Stimulated activated CD4-positive, alpha-beta T cell treated with anti-CD3 and anti-CD28 coated beads, Interleukin-4, amount 100 ng/mL, for 4 hours (primary cell): ENCODE results near the gene RALGAPA2.

Experiments
- DNase-seq, 2 experiments: peaks; one replicate each; pipeline ENCODE4 v3.0.0-alpha.2; 2020

Gene RALGAPA2

DNA sequence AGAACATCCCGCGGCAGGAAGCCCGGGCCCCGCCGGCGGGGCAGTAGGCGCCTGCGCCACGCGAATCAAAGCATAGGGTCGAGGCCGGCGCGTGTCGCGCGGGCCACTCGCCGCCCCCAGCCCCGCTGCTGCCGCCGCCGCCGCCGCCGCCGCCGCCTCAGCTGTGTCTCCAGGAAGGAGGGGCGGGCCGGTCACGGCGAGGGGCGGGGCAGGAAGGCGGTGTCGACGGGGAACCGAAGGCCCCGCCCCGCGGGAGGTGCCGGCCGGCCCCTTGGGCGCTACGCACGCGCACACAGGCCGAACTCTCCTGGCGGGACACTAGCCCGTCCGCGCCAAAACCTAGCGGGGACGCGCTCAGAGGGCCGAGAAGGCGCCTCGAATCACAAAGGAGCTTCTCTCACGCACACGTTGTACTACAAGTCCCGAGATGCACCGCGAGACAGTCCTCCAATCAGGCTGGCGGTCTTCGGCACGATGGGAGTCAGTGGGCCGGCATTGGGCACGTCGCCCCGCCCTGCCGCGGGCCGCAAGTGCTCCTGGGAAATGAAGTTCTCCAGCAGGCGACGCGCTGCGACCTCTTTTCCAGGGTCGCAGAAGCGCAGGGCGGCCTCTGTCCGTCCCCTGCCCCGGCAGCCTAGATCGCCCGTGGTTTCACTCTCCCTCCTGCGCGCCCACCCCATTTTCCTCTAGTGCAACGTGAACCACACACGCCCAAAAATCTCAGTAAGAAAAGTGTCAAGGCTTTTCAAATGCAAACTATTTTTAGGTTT lies at the start of gene RALGAPA2:
Gene RALGAPA2 (minus strand): TSS at position 171 of the 770 bp plus-strand sequence. CDS start 164 bp downstream, at position 7.
- DNase-seq: peak; percentile 92 to 97

DNA sequence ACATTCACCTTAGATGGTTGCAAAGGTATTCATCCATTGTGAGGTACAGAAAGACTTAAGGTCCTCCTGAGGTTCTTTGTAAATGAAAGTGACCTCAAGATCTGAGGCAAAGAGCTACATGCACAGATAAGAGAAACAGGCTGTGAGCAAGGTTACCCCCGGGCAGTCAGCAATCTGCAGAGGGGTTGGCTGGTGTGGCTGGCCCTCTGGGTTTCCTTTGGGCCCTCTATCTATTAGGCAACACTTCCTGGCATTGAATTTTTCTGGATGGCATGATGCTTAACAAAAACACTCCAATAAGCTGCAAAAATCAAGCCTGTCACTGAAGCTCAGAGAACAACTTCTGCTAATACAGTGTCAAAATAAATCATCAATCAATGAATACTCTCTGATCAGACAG lies 48.9 kb upstream of the RALGAPA2 start:
- DNase-seq: no peak

DNA sequence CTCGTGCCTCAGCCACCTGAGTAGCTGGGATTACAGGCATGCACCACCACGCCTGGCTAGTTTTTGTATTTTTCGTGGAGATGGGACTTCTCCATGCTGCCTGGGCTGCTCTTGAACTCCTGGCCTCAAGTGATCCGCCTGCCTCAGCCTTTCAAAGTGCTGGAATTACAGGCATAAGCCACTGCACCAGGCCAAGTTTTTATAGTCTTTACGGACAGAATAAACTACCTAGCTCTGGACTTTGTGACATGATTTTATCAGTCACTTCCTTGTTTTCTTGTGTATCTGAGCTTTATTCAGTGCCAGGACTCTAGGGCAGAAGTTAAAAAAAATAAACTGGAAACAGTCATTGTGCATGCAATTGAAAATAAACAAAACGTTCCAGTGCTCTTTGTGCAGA lies 46.7 kb upstream of the RALGAPA2 start:
- DNase-seq: no peak

DNA sequence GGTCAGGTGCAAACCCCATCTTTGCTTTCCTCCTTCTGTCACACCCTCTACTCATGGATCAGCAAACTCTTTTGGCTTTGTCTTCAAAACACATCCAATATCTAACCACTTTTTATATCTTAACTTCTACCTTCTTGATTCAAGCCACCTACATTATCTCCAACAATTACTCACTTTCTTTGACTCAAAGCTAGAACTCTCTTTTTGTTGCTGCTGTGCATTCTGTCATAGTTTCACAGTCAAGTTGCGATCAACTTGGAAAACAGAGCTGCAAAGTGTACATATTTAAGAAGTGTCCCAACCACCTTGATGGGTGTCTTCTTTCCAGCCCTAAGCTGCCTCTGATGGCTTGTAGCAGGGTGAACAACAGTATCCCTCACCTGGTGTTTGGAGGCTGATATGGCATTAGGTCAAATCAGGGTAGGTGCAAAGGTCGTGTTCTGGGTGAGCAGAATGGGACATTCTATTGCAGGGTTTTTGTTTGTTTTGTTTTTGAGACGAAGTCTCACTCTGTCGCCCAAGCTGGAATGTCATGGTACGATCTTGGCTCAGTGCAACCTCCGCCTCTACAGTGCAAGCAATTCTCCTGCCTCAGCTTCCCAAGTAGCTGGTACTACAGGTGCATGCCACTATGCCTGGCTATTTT lies 43.4 kb upstream of the RALGAPA2 start:
- no peak for DNase-seq

- no peak for DNase-seq
These were observed 42.8 kb upstream of the RALGAPA2 start for GRCh38 chr20:20755231-20755630.

- no peak for DNase-seq
These were observed 42.3 kb upstream of the RALGAPA2 start for GRCh38 chr20:20754714-20755113.

DNA sequence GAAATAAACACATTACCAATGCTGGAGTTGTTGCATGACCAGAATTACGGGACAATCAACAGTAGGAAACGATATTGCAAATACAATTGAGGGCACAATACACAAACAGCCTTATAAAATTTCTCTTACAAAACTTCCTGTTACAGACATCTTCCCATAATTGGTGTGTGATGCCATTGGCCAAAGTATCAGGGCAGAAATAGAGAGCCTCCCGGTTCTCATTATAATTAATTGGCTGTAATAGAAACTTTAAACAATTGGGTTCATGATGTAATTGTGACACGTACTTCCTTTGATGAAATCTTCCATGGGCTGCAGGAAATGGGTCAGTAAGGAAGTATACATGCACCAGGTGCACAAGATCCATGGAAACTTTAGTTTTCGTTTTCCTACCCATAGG lies 40.3 kb upstream of the RALGAPA2 start:
- no peak for DNase-seq

GRCh38 chr20:20747298-20747697 lies 34.9 kb upstream of the RALGAPA2 start:
- DNase-seq: no peak

- DNase-seq: no peak
These were observed 31.8 kb upstream of the RALGAPA2 start for GRCh38 chr20:20744170-20744725.

GRCh38 chr20:20743511-20744169 lies 31.2 kb upstream of the RALGAPA2 start:
- DNase-seq: no peak

DNA sequence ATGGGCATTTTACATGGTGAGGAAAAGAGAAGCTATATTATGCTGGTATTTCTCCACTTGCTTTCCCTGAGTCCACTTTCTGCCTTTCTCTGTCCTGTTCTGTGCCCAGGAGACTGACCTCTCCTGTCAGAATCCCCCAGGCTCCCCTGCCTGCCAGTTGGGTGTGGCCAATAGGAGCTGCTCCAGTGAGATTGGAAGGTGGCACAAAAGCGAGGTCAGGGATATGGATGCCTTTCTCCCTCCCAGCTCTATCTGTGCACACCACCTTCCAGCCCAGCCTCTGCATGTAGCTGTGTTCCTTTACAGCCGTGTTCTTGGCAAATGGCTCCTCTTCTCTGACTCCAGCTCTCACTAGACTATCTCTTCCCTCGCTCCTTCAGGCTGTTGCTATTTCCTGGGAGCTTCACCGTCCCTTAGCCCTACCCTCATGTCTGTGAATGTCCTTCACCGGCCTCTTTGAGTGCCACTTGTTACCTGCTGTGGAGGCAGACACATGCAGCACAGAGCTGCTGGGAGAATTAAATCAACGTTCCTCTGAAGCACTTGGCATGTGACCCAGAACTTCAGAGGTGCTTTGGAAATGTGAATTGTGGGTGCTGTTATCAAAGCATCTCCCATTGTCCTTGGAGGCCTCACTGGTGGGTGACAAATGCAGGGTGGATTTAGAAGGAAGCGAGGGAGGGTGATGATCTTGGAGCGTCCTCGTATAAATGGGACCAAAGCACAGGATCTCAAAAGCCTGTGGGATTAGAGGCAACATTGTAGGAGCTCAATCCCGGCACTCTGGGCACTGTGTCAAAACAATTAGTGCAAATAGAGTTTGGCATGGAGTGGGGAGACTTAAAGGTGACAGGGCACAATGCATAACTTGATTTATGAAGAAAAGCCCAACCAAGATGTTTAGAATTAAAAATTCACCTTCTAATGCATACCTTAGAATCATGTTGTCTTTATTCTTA lies 28.9 kb upstream of the RALGAPA2 start:
- no peak for DNase-seq

DNA sequence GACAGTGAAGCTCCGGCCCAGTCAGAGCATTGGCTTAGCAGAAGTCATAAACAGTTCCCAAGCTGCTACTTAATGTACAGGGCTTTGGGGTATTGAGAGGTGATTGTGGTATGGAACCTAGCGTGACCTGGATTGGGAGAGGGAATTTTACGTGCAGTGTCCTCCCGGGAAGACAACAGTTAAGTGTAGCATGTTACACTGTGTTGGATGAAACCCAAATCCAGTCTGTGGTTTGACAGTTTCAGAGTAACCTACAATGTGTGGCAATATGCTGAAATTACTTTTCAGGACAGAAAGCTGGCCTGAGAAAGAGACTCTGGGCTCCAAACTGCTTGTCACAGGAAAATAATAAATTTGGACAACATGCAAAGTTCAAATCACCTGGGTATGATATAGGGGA lies 28.1 kb upstream of the RALGAPA2 start:
- DNase-seq: no peak

- DNase-seq: no peak
These were observed 24.7 kb upstream of the RALGAPA2 start for GRCh38 chr20:20737158-20737557.

DNA sequence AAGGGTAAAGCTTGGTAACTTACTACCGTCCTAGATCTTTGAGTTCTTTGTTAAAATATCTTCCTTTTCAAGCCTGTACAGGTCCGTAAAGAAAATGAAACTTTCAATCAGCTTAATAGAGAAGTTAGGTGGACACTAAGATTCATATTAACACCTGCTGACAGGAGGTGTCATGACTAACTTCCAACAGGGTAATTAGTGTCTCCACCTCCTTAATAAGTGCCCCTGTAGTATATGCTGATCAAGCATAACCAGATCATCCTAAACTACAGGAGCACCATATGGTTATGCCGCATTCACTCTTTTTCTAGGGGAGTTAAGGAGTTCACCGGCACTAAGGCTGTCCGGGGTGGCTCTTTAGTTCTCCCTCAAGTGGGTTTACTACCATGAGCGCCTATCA lies 23.9 kb upstream of the RALGAPA2 start:
- no peak for DNase-seq

DNA sequence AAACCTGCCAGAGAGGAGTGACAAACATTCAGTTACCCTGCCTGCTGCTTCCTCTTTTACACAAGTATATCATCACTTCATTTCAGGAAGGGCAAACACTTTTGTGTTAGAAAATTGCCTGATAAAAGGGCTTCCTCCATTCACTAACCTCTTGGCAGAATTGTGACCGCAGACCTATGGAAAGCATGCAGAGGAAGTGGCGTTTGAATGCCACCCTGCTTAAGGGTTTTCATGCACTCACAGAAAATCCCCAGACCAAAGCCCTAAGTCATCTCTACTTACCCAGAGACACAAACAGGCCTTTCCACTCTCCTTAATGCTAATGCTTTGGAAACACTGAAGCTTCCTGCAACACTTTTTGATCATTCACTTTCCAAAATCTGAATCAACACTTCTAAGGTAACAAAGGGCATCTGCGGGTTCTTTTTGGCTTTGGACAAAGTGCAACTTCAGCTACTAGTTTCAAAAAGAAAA lies 22.1 kb upstream of the RALGAPA2 start:
- DNase-seq: no peak

- no peak for DNase-seq
These were observed 21.5 kb upstream of the RALGAPA2 start for GRCh38 chr20:20733943-20734342.

- no peak for DNase-seq
These were observed 20.2 kb upstream of the RALGAPA2 start for GRCh38 chr20:20732641-20733040.

GRCh38 chr20:20731945-20732296 lies 19.5 kb upstream of the RALGAPA2 start:
- DNase-seq: no peak

GRCh38 chr20:20731000-20731944 lies 18.8 kb upstream of the RALGAPA2 start:
- no peak for DNase-seq

- no peak for DNase-seq
These were observed 17.1 kb upstream of the RALGAPA2 start for GRCh38 chr20:20729563-20729962.

GRCh38 chr20:20721489-20721888 lies 9.0 kb upstream of the RALGAPA2 start:
- DNase-seq: no peak
